HepG2 (cell line): ENCODE data around the gene IL21R. TPM values are rescaled to one million over a fixed set of nuclear protein-coding genes. Genes with fewer than 3 reads are reported as not detected.

ENCODE experiments used
- ATAC-seq: fragments of 200-7000 bp; cut with Tn5 transposase; 3 replicates; pipeline ENCODE4 v1.9.1; 2020; ENCODE audit warnings: mild to moderate bottlenecking, moderate library complexity
- BruUV-seq: library from RNA; stranded (reverse); fragments of 400-500 nt; replicated peaks from 2 replicates; lab custom pipeline; 2021; lab: Mats Ljungman, UMichigan
- CTCF ChIA-PET: fragments of 300-600 bp; formaldehyde crosslinking; extraction: SDS; loops from one replicate; lab custom pipeline; 2021; ENCODE audit warnings: low total read pairs, inconsistent platforms, low intra/inter-chr PET ratio; lab: Yijun Ruan, JAX
- POLR2A ChIA-PET: fragments of 350-600 bp; sonication (Branson Sonifier 250); formaldehyde crosslinking; loops from one replicate; lab custom pipeline; 2020; ENCODE audit warnings: antibody characterized with exemption, inconsistent platforms; lab: Yijun Ruan, JAX
- DNase-seq: peaks from one replicate; pipeline ENCODE4 v3.0.0-alpha.2; 2015; ENCODE audit warnings: low spot score
- FAIRE-seq: peaks from 3 replicates; lab custom pipeline; 2011; peaks lifted over from hg19 to GRCh38; lab: Jason Lieb, UNC
- H2AFZ ChIP-seq: one replicate; pipeline ENCODE4 v1.6.1; 2011; ENCODE audit warnings: low read length, inconsistent platforms
- H3K27ac ChIP-seq: fragments of 300-600 bp; 3 replicates; pipeline ENCODE4 v1.8.0; 2011; ENCODE audit warnings: mixed run types, mild to moderate bottlenecking, mixed read lengths, low read length, inconsistent platforms; ENCODE audit not compliant: insufficient read depth; ENCODE audit errors: extremely low read length
- H3K27me3 ChIP-seq, 2 experiments: fragments of 200-600 bp in 1 of 2; 2 replicates in 1 of 2; 3 replicates in 1 of 2; pipeline versions ENCODE4 v1.6.0 to v1.8.0; 2011; ENCODE audit warnings: low read length in 2 of 2, mild to moderate bottlenecking in 2 of 2, moderate library complexity in 2 of 2, inconsistent platforms in 1 of 2; ENCODE audit not compliant: insufficient read depth in 2 of 2, control insufficient read depth in 1 of 2
- H3K36me3 ChIP-seq, 2 experiments: fragments of 200-600 bp in 1 of 2; replicated peaks in 1 of 2; 2 replicates in 1 of 2; 3 replicates in 1 of 2; pipeline versions ENCODE4 v1.5.1 to v1.8.0; 2011; ENCODE audit warnings: low read length in 2 of 2, inconsistent platforms in 1 of 2; ENCODE audit not compliant: insufficient read depth in 2 of 2, control insufficient read depth in 1 of 2
- H3K4me1 ChIP-seq: 2 replicates; pipeline ENCODE4 v1.5.1; 2012; ENCODE audit warnings: low read length, inconsistent platforms; ENCODE audit not compliant: insufficient read depth
- H3K4me2 ChIP-seq: 2 replicates; pipeline ENCODE4 v1.6.0; 2011; ENCODE audit warnings: low read depth, low read length, inconsistent platforms
- H3K4me3 ChIP-seq, 3 experiments: fragments of 200-600 bp in 1 of 3; sonication (generic), shearing (Covaris generic) in 1 of 3; replicated peaks in 1 of 3; 2 replicates each; pipeline ENCODE4 v1.5.1; 2011 to 2016; ENCODE audit warnings: low read length in 3 of 3, inconsistent platforms in 2 of 3, low read depth in 2 of 3, mild to moderate bottlenecking in 2 of 3, control low read depth in 1 of 3, mixed read lengths in 1 of 3; ENCODE audit not compliant: insufficient read depth in 1 of 3
- H3K79me2 ChIP-seq: one replicate; pipeline ENCODE4 v1.6.1; 2011; ENCODE audit warnings: low read length, inconsistent platforms; ENCODE audit not compliant: insufficient read depth
- H3K9ac ChIP-seq: 2 replicates; pipeline ENCODE4 v1.6.0; 2011; ENCODE audit warnings: mild to moderate bottlenecking, low read depth, low read length, inconsistent platforms; ENCODE audit not compliant: insufficient read depth
- H3K9me3 ChIP-seq: 2 replicates; pipeline ENCODE4 v1.5.1; 2012; ENCODE audit warnings: mild to moderate bottlenecking, low read length
- H4K20me1 ChIP-seq: 2 replicates; pipeline ENCODE4 v1.6.0; 2011; ENCODE audit warnings: inconsistent platforms, mild to moderate bottlenecking, low read length, moderate library complexity; ENCODE audit not compliant: insufficient read depth
- FOXP1 ChIP-seq, 2 experiments: fragments of 450-650 bp in 1 of 2; IDR thresholded peaks; 2 replicates each; pipeline ENCODE4 v1.6.1; 2017 to 2018; ENCODE audit warnings: antibody characterized with exemption in 1 of 2
- GABPA ChIP-seq, 2 experiments: IDR thresholded peaks; 2 replicates each; pipeline ENCODE4 v1.6.1; 2011 to 2016; ENCODE audit warnings: low read depth in 2 of 2, low read length in 1 of 2, missing biosample characterization in 1 of 2, missing genetic modification characterization in 1 of 2
- GPN1 ChIP-seq: sonication (generic); formaldehyde crosslinking; IDR thresholded peaks from 2 replicates; pipeline ENCODE4 v1.5.1; 2020; ENCODE audit warnings: missing genetic modification reagents, borderline replicate concordance
- IKZF1 ChIP-seq: fragments of 450-650 bp; IDR thresholded peaks from 2 replicates; pipeline ENCODE4 v1.7.1; 2016
- KDM5B ChIP-seq: sonication (generic); formaldehyde crosslinking; IDR thresholded peaks from 2 replicates; pipeline ENCODE4 v1.4.0; 2020; ENCODE audit warnings: missing genetic modification reagents, mild to moderate bottlenecking, borderline replicate concordance
- MEF2D ChIP-seq: sonication (generic); formaldehyde crosslinking; IDR thresholded peaks from 2 replicates; pipeline ENCODE4 v1.5.1; 2020; ENCODE audit warnings: mild to moderate bottlenecking, missing genetic modification reagents
- ZFP37 ChIP-seq: sonication (generic); formaldehyde crosslinking; IDR thresholded peaks from 2 replicates; pipeline ENCODE4 v1.4.0; 2020; ENCODE audit warnings: missing genetic modification reagents, borderline replicate concordance
- ZKSCAN8 ChIP-seq: IDR thresholded peaks from 2 replicates; pipeline ENCODE4 v1.6.1; 2016; ENCODE audit warnings: borderline replicate concordance, missing genetic modification reagents, missing compliant biosample characterization
- ZNF616 ChIP-seq: sonication (generic); formaldehyde crosslinking; IDR thresholded peaks from 2 replicates; pipeline ENCODE4 v1.5.0; 2020; ENCODE audit warnings: low read depth, mild to moderate bottlenecking, missing genetic modification reagents
- WGBS: methylation state at CpG from one replicate; pipeline ENCODE4 v1.1.6; 2017; ENCODE audit warnings: low lambda C conversion rate; 5-methylcytosine and 5-hydroxymethylcytosine counted together
- in situ Hi-C: cut with HindIII; loops from 2 replicates; pipeline ENCODE4 v1.10.0; 2017; ENCODE audit warnings: low pct_unique_long_range_greater_than_20kb; ENCODE audit not compliant: extremely low pct_ligation_motif_present
- intact Hi-C: fragments of 100-400 bp; cut with micrococcal nuclease; formaldehyde crosslinking; loops from one replicate; pipeline ENCODE4 v1.10.0; 2022; ENCODE audit not compliant: unreplicated experiment
- polyA plus RNA-seq, 8 experiments: library from polyadenylated mRNA; depleted of rRNA in 3 of 8; stranded (reverse) in 7 of 8; unstranded in 1 of 8; fragments of >200 nt; fragmentation: Illumina TruSeq in 4 of 8; extraction: Trizol in 4 of 8; gene quantifications; 2 replicates each; pipeline versions ENCODE4 v1.2.1 to v1.2.3, GENCODE V29; 2011 to 2016; ENCODE audit warnings: low read depth in 4 of 8, missing spikeins in 1 of 8, mixed read lengths in 1 of 8; ENCODE audit not compliant: insufficient read depth in 1 of 8
- total RNA-seq, 5 experiments: library from RNA; depleted of rRNA; stranded (reverse); fragments of >200 nt; fragmentation: Illumina TruSeq; extraction: Trizol; gene quantifications; 2 replicates each; pipeline ENCODE4 v1.2.3, GENCODE V29; 2016; ENCODE audit warnings: low read depth in 1 of 5
- TF ChIP-seq, protein P1 (sequence below): fragments of 450-650 bp; IDR thresholded peaks from 2 replicates; pipeline ENCODE4 v1.6.1; 2016

IL21R gene
- total and polyA plus RNA-seq, 2 of the 13 experiments (the other 11 are each of a cell fraction or from before 2014, with no cell fraction given), result 0.49 to 0.64 TPM

DNA sequence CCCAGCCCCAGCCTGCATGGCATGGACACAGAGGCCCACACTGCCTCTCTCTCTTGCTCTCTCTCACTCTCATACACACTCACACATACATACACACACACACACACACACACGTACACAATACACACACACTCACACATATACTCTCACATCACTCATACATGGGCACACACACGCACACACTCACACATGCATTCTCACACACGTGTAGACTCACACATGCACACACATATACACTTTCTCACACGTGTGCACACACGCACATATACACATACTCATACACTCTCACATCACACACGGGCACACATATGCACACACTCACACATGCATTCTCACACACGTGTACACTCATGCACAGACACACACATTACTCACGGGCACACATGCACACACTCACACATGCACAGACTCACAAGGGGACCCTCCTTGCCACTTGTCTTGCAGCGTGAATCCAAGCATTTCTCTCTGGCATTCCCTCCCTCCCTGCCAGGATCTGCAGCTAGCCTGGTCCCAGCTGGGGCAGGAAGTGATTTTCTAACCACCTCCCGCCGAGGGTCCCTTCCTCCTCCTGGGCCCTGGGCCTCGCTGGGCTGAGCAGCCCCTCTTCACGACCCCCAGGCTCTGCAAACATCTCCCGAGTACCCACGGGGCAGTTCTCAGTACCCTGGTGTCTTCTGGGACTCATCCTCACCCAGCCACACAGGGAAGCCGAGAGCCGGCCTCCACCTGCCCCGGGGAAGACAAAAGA is 37.5 kb downstream of the IL21R start:
- Histone ChIP-seq H3K4me2 (no peak overlapping the region), H3K9me3 (peaks cover 4% of the 10 kb centered on the region), H2AFZ (no peak overlapping the region), H3K79me2 (no peaks in the 10 kb centered on the region), H3K27me3 (no peaks in the 10 kb centered on the region; a peak in 1 of 5 replicates), H3K4me3 (no peak overlapping the region), H3K27ac (no peak overlapping the region), H4K20me1 (no peaks in the 10 kb centered on the region), H3K4me1 (no peaks in the 10 kb centered on the region), H3K9ac (no peak overlapping the region), H3K36me3 (no peaks in the 10 kb centered on the region)
- intact Hi-C loops (no loop called here), in situ Hi-C loops (no loop called here)
- TF ChIP-seq KDM5B, result no peak
- no peak for TF ChIP-seq GPN1 (CRISPR knock-in tag)
- 0 out of 2 replicates have a peak, but pooled peaks have one; percentile 45 for TF ChIP-seq FOXP1 (IDR thresholded peaks at IDR 0.05)
- no peak for TF ChIP-seq FOXP1 (CRISPR knock-in tag; IDR thresholded peaks at IDR 0.05)
- TF ChIP-seq MEF2D (CRISPR knock-in tag), result no peak
- TF ChIP-seq, protein P1, sequence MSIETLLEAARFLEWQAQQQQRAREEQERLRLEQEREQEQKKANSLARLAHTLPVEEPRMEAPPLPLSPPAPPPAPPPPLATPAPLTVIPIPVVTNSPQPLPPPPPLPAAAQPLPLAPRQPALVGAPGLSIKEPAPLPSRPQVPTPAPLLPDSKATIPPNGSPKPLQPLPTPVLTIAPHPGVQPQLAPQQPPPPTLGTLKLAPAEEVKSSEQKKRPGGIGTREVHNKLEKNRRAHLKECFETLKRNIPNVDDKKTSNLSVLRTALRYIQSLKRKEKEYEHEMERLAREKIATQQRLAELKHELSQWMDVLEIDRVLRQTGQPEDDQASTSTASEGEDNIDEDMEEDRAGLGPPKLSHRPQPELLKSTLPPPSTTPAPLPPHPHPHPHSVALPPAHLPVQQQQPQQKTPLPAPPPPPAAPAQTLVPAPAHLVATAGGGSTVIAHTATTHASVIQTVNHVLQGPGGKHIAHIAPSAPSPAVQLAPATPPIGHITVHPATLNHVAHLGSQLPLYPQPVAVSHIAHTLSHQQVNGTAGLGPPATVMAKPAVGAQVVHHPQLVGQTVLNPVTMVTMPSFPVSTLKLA, result peak; percentile 98
- no peak for TF ChIP-seq ZNF616 (CRISPR knock-in tag)
- TF ChIP-seq ZFP37, result no peak
- no peak for TF ChIP-seq ZKSCAN8 (CRISPR knock-in tag)
- TF ChIP-seq GABPA (IDR thresholded peaks at IDR 0.05; ENCODE audit: low read depth, low read length), result 0 out of 2 replicates have a peak, but pooled peaks have one; percentile 4
- no peak for TF ChIP-seq GABPA (CRISPR knock-in tag; IDR thresholded peaks at IDR 0.05; ENCODE audit: low read depth)
- 0 out of 2 replicates have a peak, but pooled peaks have one; percentile 37 for TF ChIP-seq IKZF1
- FAIRE-seq, result no peak
- no TSS peak for BruUV-seq
- POLR2A ChIA-PET, result no interaction called here
- no peak for DNase-seq
- no peak for ATAC-seq
- CTCF ChIA-PET, result no interaction called here
- 51% methylated on average over 18 of the region's 18 CpGs for WGBS
